ENCODE results near the gene PTF1A. TPM values are rescaled to one million over a fixed set of nuclear protein-coding genes. Genes with fewer than 3 reads are reported as not detected.

Gene PTF1A
- polyA plus RNA-seq, 1 donor (not counting 4 experiments of a cell fraction or from before 2014, with no cell fraction given), result not detected

DNA sequence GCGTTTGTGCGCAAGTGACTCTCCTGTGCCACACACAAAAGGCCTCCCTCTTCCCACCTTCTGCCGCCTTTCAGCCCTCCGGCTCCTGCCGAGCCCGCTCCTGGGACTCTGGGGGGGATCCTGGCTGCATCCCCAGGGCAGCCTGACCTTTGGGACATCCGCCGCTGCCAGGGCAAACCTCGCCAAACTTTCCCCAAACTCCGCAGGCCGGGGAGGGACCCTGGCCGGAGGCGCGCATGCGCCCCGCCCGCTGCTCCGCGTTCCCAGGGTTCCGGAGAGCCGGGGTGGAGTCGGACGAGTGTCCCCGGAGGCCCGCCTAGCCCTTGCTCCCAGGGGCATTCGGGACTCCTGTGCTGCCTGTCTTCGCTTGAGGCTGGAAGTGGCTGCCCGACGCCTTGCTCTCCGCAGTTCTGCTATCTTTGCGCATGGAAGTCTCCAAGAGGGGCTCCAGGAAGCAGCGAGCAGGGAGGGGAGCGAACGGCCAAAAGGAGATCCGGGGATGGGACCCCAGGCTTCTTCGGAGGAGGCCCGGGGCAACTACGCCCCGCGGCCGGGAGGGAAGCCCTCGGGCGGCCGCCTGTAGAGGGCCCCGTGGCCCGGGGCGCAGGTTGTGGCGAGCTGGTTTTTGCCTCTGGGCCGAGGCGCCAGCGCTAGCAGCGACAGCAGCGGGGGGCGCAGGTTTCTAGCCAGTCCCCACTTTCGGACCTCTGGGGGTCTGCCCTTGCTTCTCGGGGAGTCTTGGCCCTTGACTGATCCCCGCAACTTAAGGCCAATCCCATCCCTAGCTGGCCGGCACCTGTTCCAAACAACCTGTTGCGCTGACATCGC, 7.0 kb downstream of the PTF1A start:
- DNase-seq (ENCODE audit: low read depth, low spot score) (no peak), FAIRE-seq (no peak)
- Histone ChIP-seq H3K79me2 (ENCODE audit: control insufficient read depth, insufficient read depth, low read length) (no peaks in the 10 kb centered on the region), H4K20me1 (ENCODE audit: control insufficient read depth, extremely low read depth, insufficient read depth, low read length) (no peaks in the 10 kb centered on the region), H3K36me3 (ENCODE audit: control insufficient read depth in 2 of 2, extremely low read depth in 1 of 2, insufficient read depth in 2 of 2, low read length in 2 of 2) (no peaks in the 10 kb centered on the region), H3K9ac (ENCODE audit: control insufficient read depth, extremely low read depth, insufficient read depth, low read length) (no peak overlapping the region), H3K9me1 (ENCODE audit: control insufficient read depth, extremely low read depth, insufficient read depth, low read length) (no peaks in the 10 kb centered on the region), H3K27ac (ENCODE audit: control insufficient read depth, insufficient read depth, low read length) (no peak overlapping the region), H3K9me3 (ENCODE audit: control insufficient read depth, low read depth, low read length) (no peaks in the 10 kb centered on the region), H3K27me3 (ENCODE audit: control insufficient read depth, extremely low read depth, insufficient read depth, low read length) (peaks cover 87% of the 10 kb centered on the region), H3K4me1 (ENCODE audit: control insufficient read depth, extremely low read depth, insufficient read depth, low read length) (no peaks in the 10 kb centered on the region), H3K4me3 (ENCODE audit: control insufficient read depth in 2 of 3, extremely low read depth in 1 of 3, insufficient read depth in 2 of 3, low read depth in 1 of 3, low read length in 3 of 3) (no peak overlapping the region), H2AFZ (ENCODE audit: control insufficient read depth, low read length) (no peak overlapping the region), H3K4me2 (ENCODE audit: control insufficient read depth, extremely low read depth, insufficient read depth, low read depth, low read length) (no peak overlapping the region)
- TF ChIP-seq CTCF (optimal IDR thresholded peaks at IDR 0.05 in 1 of 3, IDR thresholded peaks at IDR 0.05 in 1 of 3, conservative IDR thresholded peaks at IDR 0.05 in 1 of 3; ENCODE audit: extremely low read depth in 1 of 3, insufficient read depth in 2 of 3, low read length in 3 of 3) (no peak), EZH2 (IDR thresholded peaks at IDR 0.05; ENCODE audit: low read length) (peak; percentile 44)
- dilution Hi-C loops (cut with MboI; ENCODE audit: extremely low pct_ligation_motif_present, low sequenced_read_pairs), result no loop called here

GRCh38 chr10:23199768-23200511, 7.8 kb downstream of the PTF1A start:
- no peaks in the 10 kb centered on the region for H3K4me1 ChIP-seq (ENCODE audit: control insufficient read depth, extremely low read depth, insufficient read depth, low read length)
- H4K20me1 ChIP-seq (ENCODE audit: control insufficient read depth, extremely low read depth, insufficient read depth, low read length), result no peaks in the 10 kb centered on the region
- H3K4me2 ChIP-seq (ENCODE audit: control insufficient read depth, extremely low read depth, insufficient read depth, low read depth, low read length), result no peak overlapping the region
- no peaks in the 10 kb centered on the region for H3K9me3 ChIP-seq (ENCODE audit: control insufficient read depth, low read depth, low read length)
- FAIRE-seq (no peak), DNase-seq (ENCODE audit: low read depth, low spot score) (no peak)
- H3K4me3 ChIP-seq (ENCODE audit: control insufficient read depth in 2 of 3, extremely low read depth in 1 of 3, insufficient read depth in 2 of 3, low read depth in 1 of 3, low read length in 3 of 3), result no peak overlapping the region
- no peak overlapping the region for H3K27ac ChIP-seq (ENCODE audit: control insufficient read depth, insufficient read depth, low read length)
- H2AFZ ChIP-seq (ENCODE audit: control insufficient read depth, low read length), result no peak overlapping the region
- H3K27me3 ChIP-seq (ENCODE audit: control insufficient read depth, extremely low read depth, insufficient read depth, low read length), result peaks cover 87% of the 10 kb centered on the region
- no peaks in the 10 kb centered on the region for H3K36me3 ChIP-seq (ENCODE audit: control insufficient read depth in 2 of 2, extremely low read depth in 1 of 2, insufficient read depth in 2 of 2, low read length in 2 of 2)
- H3K9me1 ChIP-seq (ENCODE audit: control insufficient read depth, extremely low read depth, insufficient read depth, low read length), result no peaks in the 10 kb centered on the region
- H3K79me2 ChIP-seq (ENCODE audit: control insufficient read depth, insufficient read depth, low read length), result no peaks in the 10 kb centered on the region
- dilution Hi-C loops (cut with MboI; ENCODE audit: extremely low pct_ligation_motif_present, low sequenced_read_pairs), result no loop called here
- H3K9ac ChIP-seq (ENCODE audit: control insufficient read depth, extremely low read depth, insufficient read depth, low read length), result no peak overlapping the region
- TF ChIP-seq CTCF (optimal IDR thresholded peaks at IDR 0.05 in 1 of 3, IDR thresholded peaks at IDR 0.05 in 1 of 3, conservative IDR thresholded peaks at IDR 0.05 in 1 of 3; ENCODE audit: extremely low read depth in 1 of 3, insufficient read depth in 2 of 3, low read length in 3 of 3) (no peak), EZH2 (IDR thresholded peaks at IDR 0.05; ENCODE audit: low read length) (no peak)

All from keratinocyte (primary cell).